Gastroesophageal sphincter (tissue), 4 donors: ENCODE measurements around the gene CKAP2. TPM values are rescaled to one million over a fixed set of nuclear protein-coding genes. Genes with fewer than 3 reads are reported as not detected.
"Not testable (repeated sequence)": the region's sequence is repeated elsewhere in the genome, so short reads cannot be mapped to it uniquely, and the experiment has no call there.

ENCODE experiments used
- ATAC-seq: fragments of 150-250 bp; one replicate; pipeline ENCODE4 v1.9.1; 2016; ENCODE audit warnings: mild to moderate bottlenecking, moderate library complexity
- H3K27ac ChIP-seq, 4 donors: fragments of 200-600 bp; sonication (generic) in 3 of 4; 1 replicate in 3 of 4; 2 replicates in 1 of 4; pipeline ENCODE4 v1.5.1; 2016 to 2019
- H3K27me3 ChIP-seq: fragments of 200-600 bp; sonication (generic); one replicate; pipeline ENCODE4 v1.5.1; 2019
- H3K36me3 ChIP-seq, 2 donors: fragments of 200-600 bp; sonication (generic); one replicate each; pipeline ENCODE4 v1.5.1; 2019; ENCODE audit warnings: control low read depth in 1 of 2
- H3K4me1 ChIP-seq, 3 donors: fragments of 200-600 bp; sonication (generic); 1 replicate in 2 of 3; 2 replicates in 1 of 3; pipeline ENCODE4 v1.5.1; 2016 to 2019; ENCODE audit warnings: control low read depth in 2 of 3
- H3K4me3 ChIP-seq, 2 donors: fragments of 200-600 bp; sonication (generic); one replicate each; pipeline ENCODE4 v1.5.1; 2019; ENCODE audit warnings: mild to moderate bottlenecking in 1 of 2, moderate library complexity in 1 of 2
- H3K9me3 ChIP-seq, 3 donors: fragments of 200-600 bp; sonication (generic); one replicate each; pipeline ENCODE4 v1.5.1; 2017 to 2019; ENCODE audit warnings: control low read depth in 2 of 3
- WGBS, 2 donors: methylation state at CpG; one replicate each; pipeline ENCODE4 v1.1.5; 2018; ENCODE audit warnings: low coverage in 1 of 2; 5-methylcytosine and 5-hydroxymethylcytosine counted together
- total RNA-seq, 4 donors: library from RNA; depleted of rRNA; stranded (reverse); fragments of >200 nt; gene quantifications; one replicate each; pipeline ENCODE4 v1.1.0, GENCODE V29; 2016

The CKAP2 gene
- total RNA-seq, 4 donors from 2014 or later, result 3.9 to 8.0 (median 5.3) TPM

DNA sequence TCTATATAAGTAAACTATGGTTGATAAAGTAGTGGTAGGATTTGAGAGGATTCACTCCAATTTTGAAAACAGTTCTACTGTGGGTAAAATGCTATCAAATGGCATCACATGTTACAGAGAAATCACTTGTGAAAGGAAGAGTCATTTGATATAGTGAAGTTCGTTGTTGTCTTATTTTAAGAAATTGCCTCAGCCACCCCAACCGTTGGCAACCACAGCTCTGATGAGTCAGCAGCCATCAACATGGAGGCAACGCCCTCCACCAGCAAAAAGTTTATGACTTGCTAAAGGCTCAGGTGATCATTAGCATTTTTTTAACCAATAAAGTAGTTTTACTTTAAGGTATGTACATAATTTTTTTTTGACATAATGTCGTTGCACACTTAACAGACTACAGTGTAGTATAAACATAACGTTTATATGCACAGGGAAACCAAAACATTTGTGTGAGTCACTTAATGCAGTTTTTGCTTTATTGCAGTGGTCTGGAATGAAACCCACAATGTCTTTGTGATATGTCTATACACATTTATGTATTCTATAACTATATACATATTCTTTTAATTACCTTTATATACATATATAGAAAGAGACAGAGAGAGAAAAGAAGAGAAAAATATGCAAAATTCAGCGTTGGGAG, 58.8 kb downstream of the CKAP2 start:
- H3K27ac ChIP-seq, H3K9me3 ChIP-seq, H3K27me3 ChIP-seq, H3K36me3 ChIP-seq, H3K4me3 ChIP-seq, ATAC-seq, H3K4me1 ChIP-seq: not testable (repeated sequence)
- WGBS, 2 donors, result 39 to 67% methylated on average over 1 to 5 of the region's 6 CpGs

- WGBS, 2 donors, result no CpG with 5 or more reads among the region's 6 CpGs
Observed at GRCh38 chr13:52523323-52523722, 68.0 kb downstream of the CKAP2 start.

More at GRCh38 chr13:52523323-52523722, 68.0 kb downstream of the CKAP2 start:
- H3K9me3 ChIP-seq, H3K36me3 ChIP-seq, H3K27ac ChIP-seq, H3K27me3 ChIP-seq, H3K4me3 ChIP-seq, ATAC-seq, H3K4me1 ChIP-seq: not testable (repeated sequence)

Other genes starting within 250 kb of the CKAP2 start
- 1 to 10 TPM; 3.9 to 8.9 (median 6.2) TPM for gene THSD1, start 49.3 kb upstream of the CKAP2 start, total RNA-seq
- 10 to 100 TPM; 31.3 to 50.7 (median 39.4) TPM for gene VPS36, start 4.8 kb upstream of the CKAP2 start, total RNA-seq
- 1 to 10 TPM; 2.3 to 4.8 (median 2.8) TPM for gene HNRNPA1L2, start 187.0 kb downstream of the CKAP2 start, total RNA-seq
- 10 to 100 TPM; 31.9 to 53.7 (median 48.9) TPM for gene SUGT1, start 197.4 kb downstream of the CKAP2 start, total RNA-seq